HEK293T (cell line): ENCODE measurements around the gene PYHIN1.
A peak's percentile ranks its signal among the peaks of the same experiment; 100 is the strongest.

Experiments
- CTCF ChIA-PET: fragments of 350-600 bp; formaldehyde crosslinking; extraction: SDS; loops from one replicate; lab custom pipeline; 2021; ENCODE audit warnings: antibody characterized with exemption, inconsistent platforms; lab: Yijun Ruan, JAX
- POLR2A ChIA-PET: fragments of 350-600 bp; formaldehyde crosslinking; extraction: SDS; loops from one replicate; lab custom pipeline; 2020; ENCODE audit warnings: antibody characterized with exemption, inconsistent platforms; lab: Yijun Ruan, JAX
- DNase-seq: peaks from one replicate; pipeline ENCODE4 v3.0.0; 2012; ENCODE audit warnings: mixed read lengths; ENCODE audit errors: extremely low spot score
- ARNT ChIP-seq: fragments of 450-650 bp; IDR thresholded peaks from 2 replicates; pipeline ENCODE4 v1.6.1; 2017; ENCODE audit warnings: mild to moderate bottlenecking
- BHLHE40 ChIP-seq: fragments of 450-650 bp; IDR thresholded peaks from 2 replicates; pipeline ENCODE4 v1.6.1; 2016; ENCODE audit warnings: mild to moderate bottlenecking, moderate library complexity, borderline replicate concordance
- CTBP1 ChIP-seq: fragments of 450-650 bp; IDR thresholded peaks from 2 replicates; pipeline ENCODE4 v1.6.1; 2016; ENCODE audit warnings: borderline replicate concordance
- ELF4 ChIP-seq: fragments of 450-650 bp; IDR thresholded peaks from 2 replicates; pipeline ENCODE4 v1.6.1; 2017; ENCODE audit warnings: antibody characterized with exemption
- FOXA1 ChIP-seq: fragments of 450-650 bp; IDR thresholded peaks from 2 replicates; pipeline ENCODE4 v1.6.1; 2016; ENCODE audit warnings: mild to moderate bottlenecking
- FOXK2 ChIP-seq: fragments of 450-650 bp; IDR thresholded peaks from 2 replicates; pipeline ENCODE4 v1.6.1; 2016; ENCODE audit warnings: mild to moderate bottlenecking
- FOXM1 ChIP-seq: fragments of 450-650 bp; IDR thresholded peaks from 2 replicates; pipeline ENCODE4 v1.6.1; 2017; ENCODE audit warnings: mild to moderate bottlenecking, borderline replicate concordance
- HDGF ChIP-seq: fragments of 450-650 bp; IDR thresholded peaks from 2 replicates; pipeline ENCODE4 v1.6.1; 2017; ENCODE audit warnings: antibody characterized with exemption, borderline replicate concordance
- L3MBTL2 ChIP-seq: fragments of 450-650 bp; conservative IDR thresholded peaks from 2 replicates; pipeline ENCODE4 v1.6.1; 2016; ENCODE audit warnings: mild to moderate bottlenecking
- LEF1 ChIP-seq: fragments of 450-650 bp; IDR thresholded peaks from 2 replicates; pipeline ENCODE4 v1.6.1; 2017; ENCODE audit warnings: mild to moderate bottlenecking, borderline replicate concordance
- NFRKB ChIP-seq: fragments of 450-650 bp; IDR thresholded peaks from 2 replicates; pipeline ENCODE4 v1.6.1; 2016; ENCODE audit warnings: mild to moderate bottlenecking, moderate library complexity
- PKNOX1 ChIP-seq: fragments of 450-650 bp; IDR thresholded peaks from 2 replicates; pipeline ENCODE4 v1.6.1; 2016
- SP1 ChIP-seq: fragments of 450-650 bp; IDR thresholded peaks from 2 replicates; pipeline ENCODE4 v1.6.1; 2017
- SUZ12 ChIP-seq: fragments of 450-650 bp; IDR thresholded peaks from 2 replicates; pipeline ENCODE4 v1.6.1; 2016; ENCODE audit warnings: mild to moderate bottlenecking
- TARDBP ChIP-seq: fragments of 450-650 bp; IDR thresholded peaks from 2 replicates; pipeline ENCODE4 v1.6.1; 2016
- ZNF384 ChIP-seq: fragments of 450-650 bp; IDR thresholded peaks from 2 replicates; pipeline ENCODE4 v1.6.1; 2016

PYHIN1 gene

GRCh38 chr1:158984386-158984785 lies 53.0 kb downstream of the PYHIN1 start:
- TF ChIP-seq FOXM1 = no peak
- no peak for TF ChIP-seq TARDBP
- TF ChIP-seq ARNT = no peak
- no peak for TF ChIP-seq BHLHE40
- no peak for TF ChIP-seq ELF4
- no peak for TF ChIP-seq FOXK2
- no peak for TF ChIP-seq FOXA1
- TF ChIP-seq SUZ12 = no peak
- no peak for TF ChIP-seq NFRKB
- no peak for TF ChIP-seq SP1
- TF ChIP-seq LEF1 = no peak
- TF ChIP-seq HDGF = no peak
- TF ChIP-seq CTBP1 = no peak
- no peak for DNase-seq
- POLR2A ChIA-PET = no interaction called here
- CTCF ChIA-PET = no interaction called here

GRCh38 chr1:158989424-158989823 lies 58.1 kb downstream of the PYHIN1 start:
- no peak for TF ChIP-seq FOXM1
- no peak for TF ChIP-seq FOXA1
- no peak for TF ChIP-seq ARNT
- TF ChIP-seq BHLHE40 = no peak
- ChIA-PET CTCF (no interaction called here), POLR2A (no interaction called here)
- no peak for DNase-seq

- TF ChIP-seq ELF4 (no peak), HDGF (no peak), FOXA1 (no peak), FOXK2 (no peak), SUZ12 (no peak), TARDBP (no peak), SP1 (no peak), L3MBTL2 (no peak), PKNOX1 (no peak), BHLHE40 (no peak), FOXM1 (no peak), ZNF384 (no peak)
- ChIA-PET CTCF (no interaction called here), POLR2A (no interaction called here)
- DNase-seq = no peak
Observed at GRCh38 chr1:158992787-158993312, 61.5 kb downstream of the PYHIN1 start.

GRCh38 chr1:158996998-158997397 lies 65.6 kb downstream of the PYHIN1 start:
- no peak for DNase-seq
- ChIA-PET CTCF (no interaction called here), POLR2A (no interaction called here)
- TF ChIP-seq TARDBP (no peak), NFRKB (no peak), CTBP1 (no peak), ARNT (no peak), HDGF (no peak), ELF4 (no peak), SP1 (no peak), LEF1 (no peak), FOXA1 (no peak), ZNF384 (no peak), FOXM1 (no peak), BHLHE40 (no peak), L3MBTL2 (no peak), PKNOX1 (no peak), FOXK2 (no peak), SUZ12 (no peak)

- ChIA-PET CTCF (interaction anchor here (0.5 kb wide), 1 partner anchor 830 kb away, joined by 3 read pairs; no protein-coding TSS in a partner anchor), POLR2A (no interaction called here)
- TF ChIP-seq FOXM1 (no peak), FOXK2 (no peak), SP1 (no peak), ARNT (no peak), PKNOX1 (no peak), L3MBTL2 (no peak), SUZ12 (no peak), HDGF (no peak), CTBP1 (no peak), TARDBP (no peak), FOXA1 (no peak), LEF1 (no peak), NFRKB (no peak), BHLHE40 (no peak)
- no peak for DNase-seq
Observed at GRCh38 chr1:158998037-158998780, 66.9 kb downstream of the PYHIN1 start.

- ChIA-PET POLR2A (no interaction called here), CTCF (no interaction called here)
- TF ChIP-seq ARNT (no peak), FOXK2 (no peak), L3MBTL2 (no peak), LEF1 (no peak), HDGF (no peak), SP1 (no peak), SUZ12 (no peak)
- peak; percentile 48 for DNase-seq
Observed at GRCh38 chr1:158998781-158999161, 67.4 kb downstream of the PYHIN1 start.
